Neural progenitor cell (in vitro differentiated cells): ENCODE data around the gene ACYP2. TPM values are rescaled to one million over a fixed set of nuclear protein-coding genes. Genes with fewer than 3 reads are reported as not detected.
A peak's percentile ranks its signal among the peaks of the same experiment; 100 is the strongest.

Experiments used
- DNase-seq: peaks from one replicate; pipeline ENCODE4 v3.0.0-alpha.2; 2016; ENCODE audit warnings: low spot score
- H2AFZ ChIP-seq: fragments of 200-600 bp; sonication (generic); replicated peaks from 2 replicates; pipeline ENCODE4 v1.6.1; 2016; ENCODE audit warnings: antibody characterized with exemption
- H3F3A ChIP-seq: fragments of 200-600 bp; sonication (generic); 2 replicates; pipeline ENCODE4 v1.6.1; 2016; ENCODE audit warnings: antibody characterized with exemption, low read depth
- H3K27ac ChIP-seq: fragments of 200-600 bp; sonication (generic); 2 replicates; pipeline ENCODE4 v1.5.1; 2016; ENCODE audit warnings: mild to moderate bottlenecking
- H3K27me3 ChIP-seq: fragments of 200-600 bp; sonication (generic); 2 replicates; pipeline ENCODE4 v1.6.1; 2016; ENCODE audit warnings: mild to moderate bottlenecking, moderate library complexity
- H3K36me3 ChIP-seq: fragments of 200-600 bp; sonication (generic); 2 replicates; pipeline ENCODE4 v1.5.1; 2016
- H3K4me1 ChIP-seq: fragments of 200-600 bp; sonication (generic); 2 replicates; pipeline ENCODE4 v1.6.1; 2016; ENCODE audit warnings: mixed run types
- H3K4me2 ChIP-seq: fragments of 200-600 bp; sonication (generic); 2 replicates; pipeline ENCODE4 v1.6.1; 2016
- H3K4me3 ChIP-seq: fragments of 200-600 bp; sonication (generic); 2 replicates; pipeline ENCODE4 v1.5.1; 2016
- H3K79me2 ChIP-seq: fragments of 200-600 bp; sonication (generic); 2 replicates; pipeline ENCODE4 v1.6.1; 2016; ENCODE audit warnings: low read depth
- H3K9ac ChIP-seq: fragments of 200-600 bp; sonication (generic); 2 replicates; pipeline ENCODE4 v1.6.1; 2016
- H3K9me3 ChIP-seq: fragments of 200-600 bp; sonication (generic); 2 replicates; pipeline ENCODE4 v1.5.1; 2016; ENCODE audit warnings: low read depth
- H4K20me1 ChIP-seq: fragments of 200-600 bp; sonication (generic); 2 replicates; pipeline ENCODE4 v1.6.1; 2016; ENCODE audit warnings: low read depth
- H3K27ac Mint-ChIP-seq: 3 replicates; pipeline ENCODE4 v1.8.0; 2021; ENCODE audit warnings: mixed read lengths
- H3K27me3 Mint-ChIP-seq: 2 replicates; pipeline ENCODE4 v1.8.0; 2022; ENCODE audit warnings: low read depth, mild to moderate bottlenecking, inconsistent platforms, moderate library complexity, mixed read lengths; ENCODE audit not compliant: insufficient read depth
- H3K36me3 Mint-ChIP-seq: 3 replicates; pipeline ENCODE4 v1.8.0; 2021; ENCODE audit warnings: mixed read lengths
- H3K4me1 Mint-ChIP-seq: 3 replicates; pipeline ENCODE4 v1.8.0; 2021; ENCODE audit warnings: mixed read lengths
- H3K4me3 Mint-ChIP-seq: 3 replicates; pipeline ENCODE4 v1.8.0; 2021; ENCODE audit warnings: mild to moderate bottlenecking, moderate library complexity, mixed read lengths
- H3K9me3 Mint-ChIP-seq: 3 replicates; pipeline ENCODE4 v1.8.0; 2020; ENCODE audit warnings: mixed read lengths
- CTCF ChIP-seq: fragments of 200-600 bp; sonication (generic); IDR thresholded peaks from 2 replicates; pipeline ENCODE4 v1.5.1; 2017; ENCODE audit warnings: antibody characterized with exemption, mild to moderate bottlenecking
- EZH2 ChIP-seq: fragments of 200-600 bp; sonication (generic); IDR thresholded peaks from 2 replicates; pipeline ENCODE4 v1.6.1; 2017; ENCODE audit warnings: antibody characterized with exemption, mild to moderate bottlenecking, moderate library complexity
- EZH2phosphoT487 ChIP-seq: fragments of 200-600 bp; sonication (generic); IDR thresholded peaks from 2 replicates; pipeline ENCODE4 v1.6.1; 2017; ENCODE audit warnings: antibody characterized with exemption
- total RNA-seq: library from RNA; depleted of rRNA; stranded (reverse); fragments of >200 nt; gene quantifications from 2 replicates; pipeline ENCODE4 v1.2.3, GENCODE V29; 2015; ENCODE audit warnings: low replicate concordance

The ACYP2 gene
- total RNA-seq, 1 donor from 2014 or later, result 9.7 TPM

- H3K27me3 Mint-ChIP-seq, result no peaks in the 10 kb centered on the region
- no peak overlapping the region for H2AFZ ChIP-seq
- H3K9me3 ChIP-seq, result no peaks in the 10 kb centered on the region
- TF ChIP-seq CTCF, result no peak
- TF ChIP-seq EZH2phosphoT487, result no peak
- TF ChIP-seq EZH2, result no peak
- no peaks in the 10 kb centered on the region for H3K79me2 ChIP-seq
- H3K4me3 Mint-ChIP-seq, result no peak overlapping the region
- no peak overlapping the region for H3K4me2 ChIP-seq
- H3K27me3 ChIP-seq, result no peaks in the 10 kb centered on the region
- H3K4me3 ChIP-seq, result no peak overlapping the region
- H3K27ac ChIP-seq, result no peak overlapping the region
- H4K20me1 ChIP-seq, result no peaks in the 10 kb centered on the region
- no peaks in the 10 kb centered on the region for H3K36me3 Mint-ChIP-seq
- H3K9me3 Mint-ChIP-seq, result peaks cover 7% of the 10 kb centered on the region
- no peaks in the 10 kb centered on the region for H3K4me1 ChIP-seq
- H3K4me1 Mint-ChIP-seq, result peaks cover 4% of the 10 kb centered on the region
- no peak overlapping the region for H3K9ac ChIP-seq
- H3K27ac Mint-ChIP-seq, result no peak overlapping the region
- no peaks in the 10 kb centered on the region for H3F3A ChIP-seq
- no peaks in the 10 kb centered on the region for H3K36me3 ChIP-seq
- no peak for DNase-seq
Observed at GRCh38 chr2:54100772-54101171, 14.6 kb upstream of the ACYP2 start.

- Histone ChIP-seq H3K36me3 (no peaks in the 10 kb centered on the region), H4K20me1 (no peaks in the 10 kb centered on the region), H3K4me3 (no peak overlapping the region), H3K27ac (no peak overlapping the region), H3K4me1 (no peaks in the 10 kb centered on the region), H3K79me2 (no peaks in the 10 kb centered on the region), H3K4me2 (no peak overlapping the region), H3K9ac (no peak overlapping the region), H2AFZ (no peak overlapping the region), H3K9me3 (no peaks in the 10 kb centered on the region), H3K27me3 (no peaks in the 10 kb centered on the region), H3F3A (no peaks in the 10 kb centered on the region)
- no peaks in the 10 kb centered on the region for H3K9me3 Mint-ChIP-seq
- peak; percentile 33 for DNase-seq
- TF ChIP-seq EZH2phosphoT487, result no peak
- no peak for TF ChIP-seq EZH2
- no peak for TF ChIP-seq CTCF
- H3K27me3 Mint-ChIP-seq, result no peaks in the 10 kb centered on the region
- no peak overlapping the region for H3K4me3 Mint-ChIP-seq
- H3K4me1 Mint-ChIP-seq, result peaks cover 12% of the 10 kb centered on the region
- H3K27ac Mint-ChIP-seq, result no peak overlapping the region
- no peaks in the 10 kb centered on the region for H3K36me3 Mint-ChIP-seq
Observed at GRCh38 chr2:54103454-54104314, 11.7 kb upstream of the ACYP2 start.

- Histone ChIP-seq H3K4me3 (no peak overlapping the region), H3F3A (no peaks in the 10 kb centered on the region), H3K9me3 (no peaks in the 10 kb centered on the region), H2AFZ (no peak overlapping the region), H3K9ac (no peak overlapping the region), H3K36me3 (no peaks in the 10 kb centered on the region), H3K27me3 (no peaks in the 10 kb centered on the region), H3K4me1 (no peaks in the 10 kb centered on the region), H4K20me1 (no peaks in the 10 kb centered on the region), H3K27ac (no peak overlapping the region), H3K79me2 (no peaks in the 10 kb centered on the region), H3K4me2 (no peak overlapping the region)
- TF ChIP-seq EZH2 (no peak), EZH2phosphoT487 (no peak), CTCF (peak; percentile 82)
- peak; percentile 67 for DNase-seq
- Mint-ChIP-seq H3K4me3 (no peak overlapping the region), H3K36me3 (no peaks in the 10 kb centered on the region), H3K4me1 (peaks cover 12% of the 10 kb centered on the region), H3K27me3 (no peaks in the 10 kb centered on the region), H3K9me3 (no peaks in the 10 kb centered on the region), H3K27ac (no peak overlapping the region)
Observed at GRCh38 chr2:54106631-54107454, 8.6 kb upstream of the ACYP2 start.
